HepG2 (cell line): ENCODE measurements around the gene CXXC5. TPM values are rescaled to one million over a fixed set of nuclear protein-coding genes. Genes with fewer than 3 reads are reported as not detected.

Experiments used
- ATRX ChIP-seq: sonication (generic); formaldehyde crosslinking; IDR thresholded peaks from 2 replicates; pipeline ENCODE4 v1.4.0; 2020; ENCODE audit warnings: missing genetic modification reagents, borderline replicate concordance
- BCL6 ChIP-seq: IDR thresholded peaks from 2 replicates; pipeline ENCODE4 v1.6.1; 2016; ENCODE audit warnings: missing genetic modification reagents, missing compliant biosample characterization
- FOXA3 ChIP-seq: IDR thresholded peaks from 2 replicates; pipeline ENCODE4 v1.6.1; 2016; ENCODE audit warnings: missing genetic modification reagents, missing compliant biosample characterization
- FOXJ3 ChIP-seq: sonication (generic); formaldehyde crosslinking; IDR thresholded peaks from 2 replicates; pipeline ENCODE4 v1.4.0; 2020; ENCODE audit warnings: missing genetic modification reagents, mild to moderate bottlenecking, borderline replicate concordance
- HNRNPH1 ChIP-seq: fragments of 200-400 bp; formaldehyde crosslinking; optimal IDR thresholded peaks from 2 replicates; pipeline ENCODE3; 2017; ENCODE audit warnings: mild to moderate bottlenecking, low read depth, low read length
- HOMEZ ChIP-seq: IDR thresholded peaks from 2 replicates; pipeline ENCODE4 v1.6.1; 2016; ENCODE audit warnings: low read depth
- KAT2B ChIP-seq: fragments of 150-350 bp; IDR thresholded peaks from 2 replicates; pipeline ENCODE4 v1.6.1; 2014; ENCODE audit warnings: low read depth, low read length, borderline replicate concordance
- MED1 ChIP-seq: sonication (generic); formaldehyde crosslinking; IDR thresholded peaks from 2 replicates; pipeline ENCODE4 v1.4.0; 2020; ENCODE audit warnings: missing genetic modification reagents
- PAX8 ChIP-seq: sonication (generic); formaldehyde crosslinking; IDR thresholded peaks from 2 replicates; pipeline ENCODE4 v1.8.0; 2022; ENCODE audit warnings: mild to moderate bottlenecking, missing genetic modification reagents, borderline replicate concordance
- RBAK ChIP-seq: sonication (generic); formaldehyde crosslinking; IDR thresholded peaks from 2 replicates; pipeline ENCODE4 v1.5.1; 2020; ENCODE audit warnings: mild to moderate bottlenecking, missing genetic modification reagents
- SOX5 ChIP-seq: IDR thresholded peaks from 2 replicates; pipeline ENCODE4 v1.6.1; 2016; ENCODE audit warnings: borderline replicate concordance
- TBL1XR1 ChIP-seq: fragments of 150-350 bp; IDR thresholded peaks from 2 replicates; pipeline ENCODE4 v1.6.1; 2014; ENCODE audit warnings: borderline replicate concordance, low read length; ENCODE audit not compliant: partially characterized antibody
- THYN1 ChIP-seq: sonication (generic); formaldehyde crosslinking; IDR thresholded peaks from 2 replicates; pipeline ENCODE4 v1.8.1; 2023; ENCODE audit warnings: low read depth, mild to moderate bottlenecking, moderate library complexity, missing genetic modification reagents, borderline replicate concordance
- ZFP36 ChIP-seq: fragments of 150-350 bp; IDR thresholded peaks from 2 replicates; pipeline ENCODE4 v1.6.1; 2018; ENCODE audit warnings: borderline replicate concordance, low read length, low read depth; ENCODE audit not compliant: partially characterized antibody
- ZFP41 ChIP-seq: sonication (generic); formaldehyde crosslinking; IDR thresholded peaks from 2 replicates; pipeline ENCODE4 v1.4.0; 2020; ENCODE audit warnings: mild to moderate bottlenecking, missing genetic modification reagents, borderline replicate concordance
- ZNF589 ChIP-seq: sonication (generic); formaldehyde crosslinking; conservative IDR thresholded peaks from 2 replicates; pipeline ENCODE4 v1.8.0; 2022; ENCODE audit warnings: mild to moderate bottlenecking, moderate library complexity, missing genetic modification reagents
- ZNF607 ChIP-seq: sonication (generic); formaldehyde crosslinking; IDR thresholded peaks from 2 replicates; pipeline ENCODE4 v1.5.1; 2020; ENCODE audit warnings: missing genetic modification reagents, mild to moderate bottlenecking, borderline replicate concordance
- ZNF614 ChIP-seq: IDR thresholded peaks from 2 replicates; pipeline ENCODE4 v1.6.1; 2018; ENCODE audit warnings: missing biosample characterization, missing genetic modification reagents, inconsistent platforms, borderline replicate concordance
- ZNF703 ChIP-seq: sonication (generic); formaldehyde crosslinking; IDR thresholded peaks from 2 replicates; pipeline ENCODE4 v1.5.1; 2020; ENCODE audit warnings: missing genetic modification reagents, mild to moderate bottlenecking, moderate library complexity, borderline replicate concordance
- ZSCAN5A ChIP-seq: sonication (generic); formaldehyde crosslinking; IDR thresholded peaks from 2 replicates; pipeline ENCODE4 v1.8.0; 2022; ENCODE audit warnings: mild to moderate bottlenecking, missing genetic modification reagents, borderline replicate concordance
- polyA plus RNA-seq, 8 experiments: library from polyadenylated mRNA; depleted of rRNA in 3 of 8; stranded (reverse) in 7 of 8; unstranded in 1 of 8; fragments of >200 nt; fragmentation: Illumina TruSeq in 4 of 8; extraction: Trizol in 4 of 8; gene quantifications; 2 replicates each; pipeline versions ENCODE4 v1.2.1 to v1.2.3, GENCODE V29; 2011 to 2016; ENCODE audit warnings: low read depth in 4 of 8, missing spikeins in 1 of 8, mixed read lengths in 1 of 8; ENCODE audit not compliant: insufficient read depth in 1 of 8
- total RNA-seq, 5 experiments: library from RNA; depleted of rRNA; stranded (reverse); fragments of >200 nt; fragmentation: Illumina TruSeq; extraction: Trizol; gene quantifications; 2 replicates each; pipeline ENCODE4 v1.2.3, GENCODE V29; 2016; ENCODE audit warnings: low read depth in 1 of 5
- TF ChIP-seq, protein P1 (sequence below): sonication (generic); formaldehyde crosslinking; conservative IDR thresholded peaks from 2 replicates; pipeline ENCODE4 v1.4.0; 2020; ENCODE audit warnings: missing genetic modification reagents

CXXC5 gene
- total and polyA plus RNA-seq, 2 of the 13 experiments (the other 11 are each of a cell fraction or from before 2014, with no cell fraction given) = 32.3 to 33.0 TPM

GRCh38 chr5:139637438-139638089 lies 10.6 kb upstream of the CXXC5 start (continued):
- no peak; the same call in 1 of the 2 replicates for TF ChIP-seq ZNF589
- peak; percentile 47; the same call in 1 of the 2 replicates for TF ChIP-seq ZNF614 (CRISPR knock-in tag)
- no peak for TF ChIP-seq THYN1 (CRISPR knock-in tag)
- peak; percentile 73; the same call in 1 of the 2 replicates for TF ChIP-seq BCL6 (CRISPR knock-in tag)
- TF ChIP-seq SOX5 (CRISPR knock-in tag) = no peak
- no peak for TF ChIP-seq HNRNPH1
- no peak for TF ChIP-seq PAX8
- peak; percentile 98 for TF ChIP-seq KAT2B
- TF ChIP-seq ZFP41 (CRISPR knock-in tag) = 0 out of 2 replicates have a peak, but pooled peaks have one; percentile 37
- no peak for TF ChIP-seq TBL1XR1
- no peak for TF ChIP-seq RBAK (CRISPR knock-in tag)
- no peak for TF ChIP-seq ATRX (CRISPR knock-in tag)
- TF ChIP-seq, protein P1, sequence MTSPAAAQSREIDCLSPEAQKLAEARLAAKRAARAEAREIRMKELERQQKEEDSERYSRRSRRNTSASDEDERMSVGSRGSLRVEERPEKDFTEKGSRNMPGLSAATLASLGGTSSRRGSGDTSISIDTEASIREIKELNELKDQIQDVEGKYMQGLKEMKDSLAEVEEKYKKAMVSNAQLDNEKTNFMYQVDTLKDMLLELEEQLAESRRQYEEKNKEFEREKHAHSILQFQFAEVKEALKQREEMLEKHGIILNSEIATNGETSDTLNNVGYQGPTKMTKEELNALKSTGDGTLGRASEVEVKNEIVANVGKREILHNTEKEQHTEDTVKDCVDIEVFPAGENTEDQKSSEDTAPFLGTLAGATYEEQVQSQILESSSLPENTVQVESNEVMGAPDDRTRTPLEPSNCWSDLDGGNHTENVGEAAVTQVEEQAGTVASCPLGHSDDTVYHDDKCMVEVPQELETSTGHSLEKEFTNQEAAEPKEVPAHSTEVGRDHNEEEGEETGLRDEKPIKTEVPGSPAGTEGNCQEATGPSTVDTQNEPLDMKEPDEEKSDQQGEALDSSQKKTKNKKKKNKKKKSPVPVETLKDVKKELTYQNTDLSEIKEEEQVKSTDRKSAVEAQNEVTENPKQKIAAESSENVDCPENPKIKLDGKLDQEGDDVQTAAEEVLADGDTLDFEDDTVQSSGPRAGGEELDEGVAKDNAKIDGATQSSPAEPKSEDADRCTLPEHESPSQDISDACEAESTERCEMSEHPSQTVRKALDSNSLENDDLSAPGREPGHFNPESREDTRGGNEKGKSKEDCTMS (CRISPR knock-in tag) = no peak
- peak; percentile 77 for TF ChIP-seq MED1
- TF ChIP-seq ZNF607 (CRISPR knock-in tag) = peak; percentile 66; the same call in 1 of the 2 replicates
- no peak for TF ChIP-seq ZFP36
- TF ChIP-seq ZSCAN5A (CRISPR knock-in tag) = 0 out of 2 replicates have a peak, but pooled peaks have one; percentile 78
- peak; percentile 72 for TF ChIP-seq ZNF703
- TF ChIP-seq FOXA3 (CRISPR knock-in tag) = 0 out of 2 replicates have a peak, but pooled peaks have one; percentile 25
- no peak for TF ChIP-seq FOXJ3 (CRISPR knock-in tag)
- TF ChIP-seq HOMEZ (CRISPR knock-in tag) = no peak
